H1 (cell line): ENCODE measurements around the gene GLOD4. TPM values are rescaled to one million over a fixed set of nuclear protein-coding genes. Genes with fewer than 3 reads are reported as not detected.

Experiments
- CBX8 ChIP-seq: fragments of 300-800, 300-1000 bp; sonication (generic); IDR thresholded peaks from 2 replicates; pipeline ENCODE4 v1.7.1; 2016; ENCODE audit warnings: low read depth, low read length, borderline replicate concordance
- polyA plus RNA-seq, 7 experiments: library from polyadenylated mRNA; depleted of rRNA in 3 of 7; stranded (reverse) in 5 of 7; unstranded in 2 of 7; fragments of >200 nt in 5 of 7; fragments of 200-250 nt in 2 of 7; gene quantifications; 1 replicate in 5 of 7; 2 replicates in 1 of 7; 4 replicates in 1 of 7; pipeline versions ENCODE4 v1.2.1 to v1.2.3, GENCODE V29; 2011 to 2013; ENCODE audit warnings: missing spikeins in 2 of 7, mixed read lengths in 2 of 7
- total RNA-seq: library from RNA; stranded (reverse); fragmentation: NEBNext Ultra II Directional; extraction: Animal tissue kit (Norgen Biotek cat#: 25700); gene quantifications from 2 replicates; pipeline ENCODE4 v1.2.1, GENCODE V29; 2021

The GLOD4 gene
- total and polyA plus RNA-seq, 2 of the 8 experiments (the other 6 are each of a cell fraction or from before 2014, with no cell fraction given), result 36.8 to 81.3 TPM

DNA sequence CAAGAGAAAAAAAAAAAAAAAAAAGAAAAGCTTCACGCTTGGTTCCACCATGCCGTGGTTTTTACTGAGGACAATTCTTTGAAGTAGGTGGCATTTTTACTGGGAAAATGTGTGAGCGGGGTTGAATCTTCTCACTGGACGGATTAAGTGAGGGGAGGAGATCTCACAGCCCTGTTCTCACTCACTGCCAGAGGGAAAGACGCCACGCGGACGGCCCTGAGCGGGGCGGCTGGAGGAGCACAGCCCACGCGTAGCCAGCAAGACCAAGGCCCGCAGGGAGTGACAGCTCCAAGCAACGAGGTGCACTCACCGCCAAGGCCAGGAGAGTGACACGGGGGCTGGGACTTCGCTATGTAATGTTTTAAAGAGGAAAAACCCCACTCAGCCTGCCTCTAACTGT lies 43.1 kb upstream of the GLOD4 start (continued):
- TF ChIP-seq CBX8, result no peak
